ENCODE measurements around the gene MDM1. TPM values are rescaled to one million over a fixed set of nuclear protein-coding genes. Genes with fewer than 3 reads are reported as not detected.
A peak's percentile ranks its signal among the peaks of the same experiment; 100 is the strongest.

MDM1 gene
- total RNA-seq, 1 experiment from 2014 or later, result 22.2 TPM

- CTCF ChIA-PET, result interaction anchor here (1.1 kb wide), 1 partner anchor 34 kb away, joined by 3 read pairs; no protein-coding TSS in a partner anchor
- no peaks in the 10 kb centered on the region for H3K36me3 ChIP-seq (ENCODE audit: control insufficient read depth, insufficient read depth, low read length)
- H3K4me1 ChIP-seq, result peaks cover 22% of the 10 kb centered on the region; the same call in 1 of the 2 replicates
- H3K9me3 Mint-ChIP-seq (ENCODE audit: unreplicated experiment), result no peaks in the 10 kb centered on the region
- H3K27me3 Mint-ChIP-seq (ENCODE audit: insufficient read depth, unreplicated experiment), result no peaks in the 10 kb centered on the region
- H3K4me3 Mint-ChIP-seq (ENCODE audit: unreplicated experiment), result peak overlapping the region; percentile 79
- peaks cover 8% of the 10 kb centered on the region for H3K4me1 Mint-ChIP-seq (ENCODE audit: low read depth, unreplicated experiment)
- peak in 1 of 2 experiments; percentile 14 for DNase-seq
- no TSS peak for BruUV-seq (replicated peaks)
- TF ChIP-seq CTCF (IDR thresholded peaks at IDR 0.05; ENCODE audit: insufficient read depth in 1 of 2, low read depth in 1 of 2, low read length in 1 of 2, severe bottlenecking in 1 of 2, unreplicated experiment in 1 of 2), result no peak
- POLR2A ChIA-PET, result interaction anchor here (0.6 kb wide), 1 partner anchor 684 kb away, joined by 3 read pairs; no protein-coding TSS in a partner anchor
- no peaks in the 10 kb centered on the region for H3K9me3 ChIP-seq
- intact Hi-C loops (cut with micrococcal nuclease; ENCODE audit: unreplicated experiment), result no loop called here
- peak overlapping the region; percentile 51 for H3K27ac Mint-ChIP-seq (ENCODE audit: unreplicated experiment)
- peak overlapping the region; percentile 71 for H3K4me3 ChIP-seq (ENCODE audit: low read depth, low read length)
- peaks cover 8% of the 10 kb centered on the region for H3K36me3 Mint-ChIP-seq (ENCODE audit: insufficient read depth, unreplicated experiment)
- H3K27me3 ChIP-seq (replicated peaks; ENCODE audit: control insufficient read depth, insufficient read depth, low read length), result no peaks in the 10 kb centered on the region
These were observed 678 bp downstream of the MDM1 start for GRCh38 chr12:68331500-68331868.

GRCh38 chr12:68327896-68328295 lies 4.3 kb downstream of the MDM1 start:
- ChIA-PET POLR2A (no interaction called here), CTCF (no interaction called here)
- no peaks in the 10 kb centered on the region for H3K36me3 ChIP-seq (ENCODE audit: control insufficient read depth, insufficient read depth, low read length)
- H3K27ac Mint-ChIP-seq (ENCODE audit: unreplicated experiment), result no peak overlapping the region
- no peaks in the 10 kb centered on the region for H3K27me3 Mint-ChIP-seq (ENCODE audit: insufficient read depth, unreplicated experiment)
- no peaks in the 10 kb centered on the region for H3K4me1 Mint-ChIP-seq (ENCODE audit: low read depth, unreplicated experiment)
- no peaks in the 10 kb centered on the region for H3K9me3 Mint-ChIP-seq (ENCODE audit: unreplicated experiment)
- BruUV-seq (replicated peaks), result no TSS peak
- no peaks in the 10 kb centered on the region for H3K27me3 ChIP-seq (replicated peaks; ENCODE audit: control insufficient read depth, insufficient read depth, low read length)
- TF ChIP-seq CTCF (IDR thresholded peaks at IDR 0.05; ENCODE audit: insufficient read depth in 1 of 2, low read depth in 1 of 2, low read length in 1 of 2, severe bottlenecking in 1 of 2, unreplicated experiment in 1 of 2), result no peak
- no peak for DNase-seq
- H3K4me3 Mint-ChIP-seq (ENCODE audit: unreplicated experiment), result no peak overlapping the region
- H3K4me3 ChIP-seq (ENCODE audit: low read depth, low read length), result no peak overlapping the region
- 0 out of 2 replicates have a peak, but pooled peaks cover 12% of the 10 kb centered on the region for H3K4me1 ChIP-seq
- H3K36me3 Mint-ChIP-seq (ENCODE audit: insufficient read depth, unreplicated experiment), result peaks cover 8% of the 10 kb centered on the region
- intact Hi-C loops (cut with micrococcal nuclease; ENCODE audit: unreplicated experiment), result no loop called here
- no peaks in the 10 kb centered on the region for H3K9me3 ChIP-seq

GRCh38 chr12:68326716-68327115 lies 5.4 kb downstream of the MDM1 start:
- ChIA-PET CTCF (no interaction called here), POLR2A (no interaction called here)
- H3K4me3 ChIP-seq (ENCODE audit: low read depth, low read length), result no peak overlapping the region
- H3K36me3 Mint-ChIP-seq (ENCODE audit: insufficient read depth, unreplicated experiment), result no peaks in the 10 kb centered on the region
- H3K27ac Mint-ChIP-seq (ENCODE audit: unreplicated experiment), result no peak overlapping the region
- DNase-seq, result no peak
- no peak overlapping the region for H3K4me3 Mint-ChIP-seq (ENCODE audit: unreplicated experiment)
- H3K4me1 ChIP-seq, result 0 out of 2 replicates have a peak, but pooled peaks cover 10% of the 10 kb centered on the region
- intact Hi-C loops (cut with micrococcal nuclease; ENCODE audit: unreplicated experiment), result no loop called here
- no peaks in the 10 kb centered on the region for H3K27me3 ChIP-seq (replicated peaks; ENCODE audit: control insufficient read depth, insufficient read depth, low read length)
- H3K36me3 ChIP-seq (ENCODE audit: control insufficient read depth, insufficient read depth, low read length), result no peaks in the 10 kb centered on the region
- no peaks in the 10 kb centered on the region for H3K9me3 Mint-ChIP-seq (ENCODE audit: unreplicated experiment)
- H3K4me1 Mint-ChIP-seq (ENCODE audit: low read depth, unreplicated experiment), result no peaks in the 10 kb centered on the region
- H3K9me3 ChIP-seq, result no peaks in the 10 kb centered on the region
- no peak for TF ChIP-seq CTCF (IDR thresholded peaks at IDR 0.05; ENCODE audit: insufficient read depth in 1 of 2, low read depth in 1 of 2, low read length in 1 of 2, severe bottlenecking in 1 of 2, unreplicated experiment in 1 of 2)
- H3K27me3 Mint-ChIP-seq (ENCODE audit: insufficient read depth, unreplicated experiment), result no peaks in the 10 kb centered on the region
- no TSS peak for BruUV-seq (replicated peaks)
